ENCODE data around the gene ENGASE. TPM values are rescaled to one million over a fixed set of nuclear protein-coding genes. Genes with fewer than 3 reads are reported as not detected.

ENGASE gene
- total and polyA plus RNA-seq, 7 experiments from 2014 or later = 3.8 to 214 (median 82.7) TPM

DNA sequence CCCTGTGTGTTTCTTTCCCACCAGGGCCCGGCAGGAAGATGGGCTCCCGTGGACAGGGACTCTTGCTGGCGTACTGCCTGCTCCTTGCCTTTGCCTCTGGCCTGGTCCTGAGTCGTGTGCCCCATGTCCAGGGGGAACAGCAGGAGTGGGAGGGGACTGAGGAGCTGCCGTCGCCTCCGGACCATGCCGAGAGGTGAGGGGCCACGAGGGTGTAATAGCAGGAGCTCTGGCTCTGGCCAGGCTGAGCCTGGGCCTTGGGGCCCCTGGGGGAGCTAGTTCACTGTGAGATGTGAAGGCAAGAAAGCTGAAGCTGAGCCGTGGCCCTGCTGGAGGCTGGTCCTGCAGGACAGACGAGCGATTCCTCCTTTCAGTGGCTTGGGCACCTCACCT, 30.7 kb upstream of the ENGASE start:
- H3K4me1 ChIP-seq (ENCODE audit: control insufficient read depth in 2 of 2, insufficient read depth in 2 of 2, low read length in 2 of 2) = no peaks in the 10 kb centered on the region
- H3K27me3 ChIP-seq (ENCODE audit: control insufficient read depth in 2 of 2, insufficient read depth in 2 of 2, low read length in 2 of 2) = no peaks in the 10 kb centered on the region
- no peak overlapping the region for H3K27ac ChIP-seq (ENCODE audit: low read depth, low read length)
- H3K4me1 Mint-ChIP-seq = peaks cover 0 to 9% (median 5%) of the 10 kb centered on the region in 7 donors
- H3K9me3 Mint-ChIP-seq = peaks cover 0 to 9% (median 0%) of the 10 kb centered on the region in 11 donors
- peaks cover 4 to 13% (median 10%) of the 10 kb centered on the region in 5 donors for H3K27me3 Mint-ChIP-seq
- ChIA-PET POLR2A (no interaction called here), CTCF (interaction anchor here (1.1 to 1.6 kb wide), 3 partner anchors 9 to 25 kb away, joined by 3 to 6 read pairs (median 3); no protein-coding TSS in a partner anchor)
- no peak for ATAC-seq
- no peaks in the 10 kb centered on the region for H3K9me3 ChIP-seq (ENCODE audit: control insufficient read depth in 2 of 3, low read length in 3 of 3)
- intact Hi-C loops (cut with micrococcal nuclease) = no loop called here
- H3K36me3 Mint-ChIP-seq = no peaks in the 10 kb centered on the region
- H3K4me3 ChIP-seq (ENCODE audit: low read length) = no peak overlapping the region
- no peaks in the 10 kb centered on the region for H3K36me3 ChIP-seq (ENCODE audit: control insufficient read depth in 2 of 3, insufficient read depth in 3 of 3, low read length in 3 of 3)
- no peak overlapping the region for H3K27ac Mint-ChIP-seq
- no peak overlapping the region for H3K4me3 Mint-ChIP-seq
- DNase-seq = no peak

DNA sequence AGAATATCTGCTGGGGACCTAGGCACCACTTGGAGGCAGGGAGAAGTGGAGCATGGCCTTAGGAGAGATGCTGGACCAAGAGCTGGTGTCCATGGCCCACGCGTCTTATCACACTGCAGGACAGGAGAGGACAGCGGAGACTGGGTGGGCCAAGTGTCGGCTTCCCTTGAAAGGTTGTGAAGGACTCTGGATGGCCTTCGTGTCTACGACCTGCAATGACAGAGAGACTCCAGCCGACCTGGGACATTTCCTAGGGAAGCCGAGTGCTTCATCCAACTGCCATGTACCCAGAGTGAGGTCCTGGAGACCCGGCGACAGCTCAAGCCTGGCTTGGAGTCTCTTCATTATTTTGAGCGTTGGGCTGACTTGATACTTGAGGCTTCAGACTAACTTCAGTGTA, 30.2 kb upstream of the ENGASE start:
- DNase-seq (no peak), ATAC-seq (no peak)
- POLR2A ChIA-PET = no interaction called here
- H3K4me1 Mint-ChIP-seq = peaks cover 0 to 9% (median 5%) of the 10 kb centered on the region in 7 donors
- CTCF ChIA-PET = interaction anchor here (1.1 to 1.6 kb wide), 3 partner anchors 10 to 26 kb away, joined by 3 to 6 read pairs (median 3); no protein-coding TSS in a partner anchor
- intact Hi-C loops (cut with micrococcal nuclease) = no loop called here
- Histone ChIP-seq H3K27me3 (ENCODE audit: control insufficient read depth in 2 of 2, insufficient read depth in 2 of 2, low read length in 2 of 2) (no peaks in the 10 kb centered on the region), H3K4me3 (ENCODE audit: low read length) (no peak overlapping the region), H3K9me3 (ENCODE audit: control insufficient read depth in 2 of 3, low read length in 3 of 3) (no peaks in the 10 kb centered on the region), H3K4me1 (ENCODE audit: control insufficient read depth in 2 of 2, insufficient read depth in 2 of 2, low read length in 2 of 2) (no peaks in the 10 kb centered on the region), H3K27ac (ENCODE audit: low read depth, low read length) (no peak overlapping the region), H3K36me3 (ENCODE audit: control insufficient read depth in 2 of 3, insufficient read depth in 3 of 3, low read length in 3 of 3) (no peaks in the 10 kb centered on the region)
- peaks cover 4 to 14% (median 12%) of the 10 kb centered on the region in 5 donors for H3K27me3 Mint-ChIP-seq
- no peaks in the 10 kb centered on the region for H3K36me3 Mint-ChIP-seq
- no peak overlapping the region for H3K27ac Mint-ChIP-seq
- H3K4me3 Mint-ChIP-seq = no peak overlapping the region
- peaks cover 0 to 9% (median 0%) of the 10 kb centered on the region in 11 donors for H3K9me3 Mint-ChIP-seq

DNA sequence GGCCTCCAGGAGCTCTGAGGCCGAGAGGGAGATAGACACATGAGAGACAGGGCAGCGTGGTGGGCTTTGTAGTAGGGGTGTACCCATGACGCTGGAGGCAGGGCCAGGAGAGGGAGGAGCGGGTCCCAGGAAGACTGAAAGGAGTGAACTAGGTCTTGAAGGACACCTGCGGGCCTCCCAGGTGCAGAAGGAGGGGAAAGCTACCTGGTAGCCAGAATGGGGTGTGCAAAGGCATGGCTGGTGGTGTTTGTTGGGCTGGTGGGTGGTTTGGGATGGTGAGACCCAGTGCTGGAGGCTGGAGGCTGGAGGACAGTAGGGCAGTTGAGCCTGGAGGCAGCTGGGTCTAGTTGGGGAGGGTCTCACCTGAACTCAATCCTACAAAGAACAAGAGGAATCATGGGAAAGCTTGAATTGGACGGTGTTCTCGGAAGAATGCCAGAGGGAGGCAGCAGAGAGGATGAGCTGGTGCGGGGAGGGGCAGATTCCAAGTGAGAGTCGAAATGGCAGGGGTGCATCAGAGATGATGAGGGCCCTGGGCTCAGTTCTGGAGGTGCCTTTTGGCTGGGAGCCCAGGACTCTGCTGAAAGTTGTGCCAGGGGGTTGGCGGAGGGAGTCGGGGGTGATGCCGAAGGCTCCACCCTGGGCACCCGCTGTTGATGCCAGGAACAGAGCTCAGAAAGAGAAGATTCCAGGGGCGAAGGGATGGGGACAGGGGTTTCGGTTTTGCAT, 29.5 kb upstream of the ENGASE start:
- DNase-seq (no peak), ATAC-seq (no peak)
- H3K4me1 ChIP-seq (ENCODE audit: control insufficient read depth in 2 of 2, insufficient read depth in 2 of 2, low read length in 2 of 2) = no peaks in the 10 kb centered on the region
- intact Hi-C loops (cut with micrococcal nuclease) = no loop called here
- Mint-ChIP-seq H3K4me3 (no peak overlapping the region), H3K36me3 (no peaks in the 10 kb centered on the region), H3K27ac (peak overlapping the region in 2 of 9 donors; percentile 36 to 86), H3K27me3 (peaks cover 4 to 16% (median 12%) of the 10 kb centered on the region in 5 donors), H3K9me3 (peaks cover 0 to 9% (median 0%) of the 10 kb centered on the region in 11 donors), H3K4me1 (peaks cover 0 to 9% (median 5%) of the 10 kb centered on the region in 7 donors)
- ChIA-PET CTCF (interaction anchor here (0.8 to 1.6 kb wide), 10 partner anchors 9 to 349 kb away, joined by 3 to 9 read pairs (median 4); no protein-coding TSS in a partner anchor), POLR2A (interaction anchor here (0.6 kb wide), 1 partner anchor 328 kb away, joined by 3 read pairs; no protein-coding TSS in a partner anchor)
- no peaks in the 10 kb centered on the region for H3K9me3 ChIP-seq (ENCODE audit: control insufficient read depth in 2 of 3, low read length in 3 of 3)
- H3K4me3 ChIP-seq (ENCODE audit: low read length) = no peak overlapping the region
- no peak overlapping the region for H3K27ac ChIP-seq (ENCODE audit: low read depth, low read length)
- no peaks in the 10 kb centered on the region for H3K27me3 ChIP-seq (ENCODE audit: control insufficient read depth in 2 of 2, insufficient read depth in 2 of 2, low read length in 2 of 2)
- no peaks in the 10 kb centered on the region for H3K36me3 ChIP-seq (ENCODE audit: control insufficient read depth in 2 of 3, insufficient read depth in 3 of 3, low read length in 3 of 3)

DNA sequence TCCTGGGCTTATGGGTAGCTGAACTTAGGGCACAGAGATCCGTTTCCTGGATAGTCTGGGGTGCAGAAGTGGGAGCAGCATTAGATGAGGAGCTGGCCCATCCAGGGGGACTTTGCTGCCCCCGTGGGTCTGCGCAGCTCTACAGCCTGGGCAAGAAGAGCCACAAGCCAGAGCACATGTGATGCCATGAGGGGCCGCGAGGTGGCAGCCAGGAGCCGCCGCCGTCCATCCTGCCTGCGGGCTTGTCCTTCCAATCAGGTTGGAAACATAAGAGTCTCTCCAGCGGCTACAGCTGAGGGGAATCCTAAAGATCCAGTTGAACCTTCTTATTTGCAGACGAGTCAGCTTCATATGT, 28.8 kb upstream of the ENGASE start:
- Mint-ChIP-seq H3K4me1 (peaks cover 0 to 9% (median 5%) of the 10 kb centered on the region in 7 donors), H3K27ac (peak overlapping the region in 1 of 9 donors; percentile 32), H3K27me3 (peaks cover 4 to 17% (median 12%) of the 10 kb centered on the region in 5 donors), H3K9me3 (peaks cover 0 to 9% (median 0%) of the 10 kb centered on the region in 11 donors), H3K4me3 (no peak overlapping the region), H3K36me3 (no peaks in the 10 kb centered on the region)
- ATAC-seq (peak; percentile 85), DNase-seq (peak in 8 of 9 donors; percentile 23 to 71 (median 56))
- CTCF ChIA-PET = interaction anchor here (0.7 to 1.6 kb wide), 9 partner anchors 8 to 348 kb away, joined by 3 to 9 read pairs (median 4); no protein-coding TSS in a partner anchor
- Histone ChIP-seq H3K4me1 (ENCODE audit: control insufficient read depth in 2 of 2, insufficient read depth in 2 of 2, low read length in 2 of 2) (no peaks in the 10 kb centered on the region), H3K27ac (ENCODE audit: low read depth, low read length) (no peak overlapping the region), H3K27me3 (ENCODE audit: control insufficient read depth in 2 of 2, insufficient read depth in 2 of 2, low read length in 2 of 2) (no peaks in the 10 kb centered on the region), H3K9me3 (ENCODE audit: control insufficient read depth in 2 of 3, low read length in 3 of 3) (no peaks in the 10 kb centered on the region), H3K36me3 (ENCODE audit: control insufficient read depth in 2 of 3, insufficient read depth in 3 of 3, low read length in 3 of 3) (no peaks in the 10 kb centered on the region), H3K4me3 (ENCODE audit: low read length) (no peak overlapping the region)
- intact Hi-C loops (cut with micrococcal nuclease) = loop anchor here (1.0 kb wide), 4 partner anchors 36 to 347 kb away; no protein-coding TSS in a partner anchor
- POLR2A ChIA-PET = interaction anchor here (0.8 kb wide), 1 partner anchor 29 kb away, joined by 3 read pairs; the partner anchor contains the start of gene ENGASE

DNA sequence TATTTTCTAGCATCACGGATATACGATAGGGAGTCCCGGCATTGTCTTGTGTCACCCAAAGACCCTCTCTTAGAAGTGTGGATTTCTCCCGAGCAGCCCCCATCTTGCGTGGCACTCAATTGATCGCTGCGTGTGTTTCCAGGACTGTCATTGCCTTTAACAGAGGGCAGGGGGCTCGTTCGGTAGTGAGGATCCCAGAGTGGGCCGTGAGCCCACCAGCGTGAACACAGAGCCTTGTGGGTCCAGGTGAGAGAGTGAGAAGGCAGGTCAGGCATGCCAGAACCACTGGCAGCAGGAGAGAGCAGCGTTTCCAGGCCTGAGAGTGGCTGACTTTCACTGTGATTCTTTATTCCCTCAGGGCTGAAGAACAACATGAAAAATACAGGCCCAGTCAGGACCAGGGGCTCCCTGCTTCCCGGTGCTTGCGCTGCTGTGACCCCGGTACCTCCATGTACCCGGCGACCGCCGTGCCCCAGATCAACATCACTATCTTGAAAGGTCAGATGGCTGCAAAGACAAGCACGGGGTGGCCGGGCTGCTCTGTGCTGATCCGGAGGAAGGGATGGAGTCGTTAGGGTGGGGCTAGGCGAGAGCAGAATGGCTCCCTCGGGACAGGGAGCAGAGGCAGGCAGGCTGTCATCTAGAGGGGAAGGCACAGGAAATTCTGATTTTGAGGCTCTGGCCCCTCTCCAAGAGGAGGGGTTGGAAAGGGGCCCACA, 28.3 kb upstream of the ENGASE start:
- Histone ChIP-seq H3K4me3 (ENCODE audit: low read length) (no peak overlapping the region), H3K27ac (ENCODE audit: low read depth, low read length) (no peak overlapping the region), H3K27me3 (ENCODE audit: control insufficient read depth in 2 of 2, insufficient read depth in 2 of 2, low read length in 2 of 2) (no peaks in the 10 kb centered on the region), H3K36me3 (ENCODE audit: control insufficient read depth in 2 of 3, insufficient read depth in 3 of 3, low read length in 3 of 3) (no peaks in the 10 kb centered on the region), H3K9me3 (ENCODE audit: control insufficient read depth in 2 of 3, low read length in 3 of 3) (no peaks in the 10 kb centered on the region), H3K4me1 (ENCODE audit: control insufficient read depth in 2 of 2, insufficient read depth in 2 of 2, low read length in 2 of 2) (no peaks in the 10 kb centered on the region)
- ChIA-PET POLR2A (interaction anchor here (0.8 kb wide), 1 partner anchor 28 kb away, joined by 3 read pairs; the partner anchor contains the start of gene ENGASE), CTCF (interaction anchor here (0.7 to 1.3 kb wide), 7 partner anchors 8 to 347 kb away, joined by 3 to 9 read pairs (median 4); no protein-coding TSS in a partner anchor)
- no peak for DNase-seq
- H3K27ac Mint-ChIP-seq = peak overlapping the region in 1 of 9 donors; percentile 32
- no peaks in the 10 kb centered on the region for H3K36me3 Mint-ChIP-seq
- peaks cover 0 to 9% (median 5%) of the 10 kb centered on the region in 7 donors for H3K4me1 Mint-ChIP-seq
- peaks cover 4 to 17% (median 12%) of the 10 kb centered on the region in 5 donors for H3K27me3 Mint-ChIP-seq
- H3K4me3 Mint-ChIP-seq = no peak overlapping the region
- H3K9me3 Mint-ChIP-seq = peaks cover 0 to 9% (median 0%) of the 10 kb centered on the region in 11 donors
- intact Hi-C loops (cut with micrococcal nuclease) = loop anchor here (1.0 kb wide), 4 partner anchors 36 to 347 kb away; no protein-coding TSS in a partner anchor
- ATAC-seq = no peak

DNA sequence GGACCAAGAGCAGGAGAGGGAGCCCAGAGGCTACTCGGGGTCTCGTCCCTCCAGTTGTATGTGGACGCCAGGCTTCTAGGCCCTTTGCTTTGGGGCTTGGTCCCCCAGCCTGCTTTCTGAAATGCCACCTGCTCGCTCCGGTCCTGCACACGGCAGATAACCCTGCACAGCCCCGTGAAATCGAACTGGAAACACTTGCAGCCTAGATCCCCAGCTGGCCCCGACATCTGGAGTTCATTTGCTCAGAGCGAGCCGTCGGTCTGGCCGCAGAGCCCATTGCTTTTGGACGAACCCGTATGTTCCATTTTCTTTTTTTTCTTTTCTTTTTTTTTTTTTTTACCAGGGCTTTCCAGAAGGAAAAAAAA, 27.7 kb upstream of the ENGASE start:
- no peak for DNase-seq
- Mint-ChIP-seq H3K9me3 (peaks cover 0 to 9% (median 0%) of the 10 kb centered on the region in 11 donors), H3K27ac (no peak overlapping the region), H3K36me3 (no peaks in the 10 kb centered on the region), H3K27me3 (peaks cover 4 to 17% (median 12%) of the 10 kb centered on the region in 5 donors), H3K4me1 (peaks cover 0 to 9% (median 5%) of the 10 kb centered on the region in 7 donors), H3K4me3 (no peak overlapping the region)
- no peak overlapping the region for H3K27ac ChIP-seq (ENCODE audit: low read depth, low read length)
- intact Hi-C loops (cut with micrococcal nuclease) = loop anchor here (1.0 kb wide), 4 partner anchors 35 to 346 kb away; no protein-coding TSS in a partner anchor
- no peaks in the 10 kb centered on the region for H3K27me3 ChIP-seq (ENCODE audit: control insufficient read depth in 2 of 2, insufficient read depth in 2 of 2, low read length in 2 of 2)
- POLR2A ChIA-PET = no interaction called here
- H3K36me3 ChIP-seq (ENCODE audit: control insufficient read depth in 2 of 3, insufficient read depth in 3 of 3, low read length in 3 of 3) = no peaks in the 10 kb centered on the region
- CTCF ChIA-PET = no interaction called here
- no peak overlapping the region for H3K4me3 ChIP-seq (ENCODE audit: low read length)
- no peak for ATAC-seq
- H3K9me3 ChIP-seq (ENCODE audit: control insufficient read depth in 2 of 3, low read length in 3 of 3) = no peaks in the 10 kb centered on the region
- no peaks in the 10 kb centered on the region for H3K4me1 ChIP-seq (ENCODE audit: control insufficient read depth in 2 of 2, insufficient read depth in 2 of 2, low read length in 2 of 2)

Measured in naive thymus-derived CD4-positive, alpha-beta T cell (primary cell).